ENCODE measurements around the gene TEAD1.

DNA sequence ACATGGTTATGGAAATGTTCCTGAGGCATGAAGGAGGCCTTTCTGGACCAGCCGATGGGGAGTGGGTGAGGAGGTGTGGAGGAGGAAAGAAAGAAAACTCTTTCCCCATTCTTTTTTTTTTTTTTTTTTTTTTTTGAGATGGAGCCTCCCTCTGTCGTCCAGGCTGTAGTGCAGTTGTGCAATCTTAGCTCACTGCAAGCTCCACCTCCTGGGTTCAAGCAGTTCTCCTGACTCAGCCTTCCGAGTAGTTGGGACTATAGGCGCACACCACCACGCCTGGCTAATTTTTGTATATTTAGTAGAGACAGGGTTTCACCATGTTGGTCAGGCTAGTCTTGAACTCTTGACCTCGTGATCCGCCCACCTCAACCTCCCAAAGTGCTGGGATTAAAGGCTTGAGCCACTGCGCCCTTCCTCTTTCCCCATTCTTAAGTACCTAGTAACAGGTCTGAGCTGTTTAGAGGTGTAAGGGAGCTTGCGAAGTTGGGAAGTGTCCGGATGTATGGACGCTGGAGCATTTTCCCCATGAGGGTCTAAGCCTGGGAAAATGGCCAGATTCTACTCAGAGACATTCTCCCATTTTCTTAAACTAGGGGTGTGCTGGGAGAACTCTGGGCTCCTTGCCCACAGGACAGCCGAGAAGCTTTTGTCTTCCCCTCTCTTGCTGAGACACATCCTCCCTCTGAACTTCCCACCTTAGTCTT, 135.8 kb downstream of the TEAD1 start:
- TF ChIP-seq EZH2phosphoT487 (IDR thresholded peaks at IDR 0.05; ENCODE audit: unreplicated experiment) (no peak), EZH2 (IDR thresholded peaks at IDR 0.05; ENCODE audit: low read depth, unreplicated experiment) (no peak), CREB1 (CRISPR knock-in tag; IDR thresholded peaks at IDR 0.05; ENCODE audit: low read depth) (no peak), POLR2AphosphoS5 (IDR thresholded peaks at IDR 0.05; ENCODE audit: low read depth) (no peak), ZNF331 (CRISPR knock-in tag; IDR thresholded peaks at IDR 0.05; ENCODE audit: low read depth) (no peak), NANOG (IDR thresholded peaks at IDR 0.05; ENCODE audit: borderline replicate concordance) (no peak), JUNB (IDR thresholded peaks at IDR 0.05; ENCODE audit: unreplicated experiment) (no peak), STAT1 (IDR thresholded peaks at IDR 0.05; ENCODE audit: unreplicated experiment) (no peak), ZNF114 (CRISPR knock-in tag; IDR thresholded peaks at IDR 0.05) (no peak)
- TF ChIP-seq, protein P1, sequence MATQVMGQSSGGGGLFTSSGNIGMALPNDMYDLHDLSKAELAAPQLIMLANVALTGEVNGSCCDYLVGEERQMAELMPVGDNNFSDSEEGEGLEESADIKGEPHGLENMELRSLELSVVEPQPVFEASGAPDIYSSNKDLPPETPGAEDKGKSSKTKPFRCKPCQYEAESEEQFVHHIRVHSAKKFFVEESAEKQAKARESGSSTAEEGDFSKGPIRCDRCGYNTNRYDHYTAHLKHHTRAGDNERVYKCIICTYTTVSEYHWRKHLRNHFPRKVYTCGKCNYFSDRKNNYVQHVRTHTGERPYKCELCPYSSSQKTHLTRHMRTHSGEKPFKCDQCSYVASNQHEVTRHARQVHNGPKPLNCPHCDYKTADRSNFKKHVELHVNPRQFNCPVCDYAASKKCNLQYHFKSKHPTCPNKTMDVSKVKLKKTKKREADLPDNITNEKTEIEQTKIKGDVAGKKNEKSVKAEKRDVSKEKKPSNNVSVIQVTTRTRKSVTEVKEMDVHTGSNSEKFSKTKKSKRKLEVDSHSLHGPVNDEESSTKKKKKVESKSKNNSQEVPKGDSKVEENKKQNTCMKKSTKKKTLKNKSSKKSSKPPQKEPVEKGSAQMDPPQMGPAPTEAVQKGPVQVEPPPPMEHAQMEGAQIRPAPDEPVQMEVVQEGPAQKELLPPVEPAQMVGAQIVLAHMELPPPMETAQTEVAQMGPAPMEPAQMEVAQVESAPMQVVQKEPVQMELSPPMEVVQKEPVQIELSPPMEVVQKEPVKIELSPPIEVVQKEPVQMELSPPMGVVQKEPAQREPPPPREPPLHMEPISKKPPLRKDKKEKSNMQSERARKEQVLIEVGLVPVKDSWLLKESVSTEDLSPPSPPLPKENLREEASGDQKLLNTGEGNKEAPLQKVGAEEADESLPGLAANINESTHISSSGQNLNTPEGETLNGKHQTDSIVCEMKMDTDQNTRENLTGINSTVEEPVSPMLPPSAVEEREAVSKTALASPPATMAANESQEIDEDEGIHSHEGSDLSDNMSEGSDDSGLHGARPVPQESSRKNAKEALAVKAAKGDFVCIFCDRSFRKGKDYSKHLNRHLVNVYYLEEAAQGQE (IDR thresholded peaks at IDR 0.05; ENCODE audit: unreplicated experiment): no peak
- TF ChIP-seq, protein P2, sequence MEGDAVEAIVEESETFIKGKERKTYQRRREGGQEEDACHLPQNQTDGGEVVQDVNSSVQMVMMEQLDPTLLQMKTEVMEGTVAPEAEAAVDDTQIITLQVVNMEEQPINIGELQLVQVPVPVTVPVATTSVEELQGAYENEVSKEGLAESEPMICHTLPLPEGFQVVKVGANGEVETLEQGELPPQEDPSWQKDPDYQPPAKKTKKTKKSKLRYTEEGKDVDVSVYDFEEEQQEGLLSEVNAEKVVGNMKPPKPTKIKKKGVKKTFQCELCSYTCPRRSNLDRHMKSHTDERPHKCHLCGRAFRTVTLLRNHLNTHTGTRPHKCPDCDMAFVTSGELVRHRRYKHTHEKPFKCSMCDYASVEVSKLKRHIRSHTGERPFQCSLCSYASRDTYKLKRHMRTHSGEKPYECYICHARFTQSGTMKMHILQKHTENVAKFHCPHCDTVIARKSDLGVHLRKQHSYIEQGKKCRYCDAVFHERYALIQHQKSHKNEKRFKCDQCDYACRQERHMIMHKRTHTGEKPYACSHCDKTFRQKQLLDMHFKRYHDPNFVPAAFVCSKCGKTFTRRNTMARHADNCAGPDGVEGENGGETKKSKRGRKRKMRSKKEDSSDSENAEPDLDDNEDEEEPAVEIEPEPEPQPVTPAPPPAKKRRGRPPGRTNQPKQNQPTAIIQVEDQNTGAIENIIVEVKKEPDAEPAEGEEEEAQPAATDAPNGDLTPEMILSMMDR (conservative IDR thresholded peaks at IDR 0.05; ENCODE audit: low read depth in 2 of 2): no peak
- TF ChIP-seq, protein P3, sequence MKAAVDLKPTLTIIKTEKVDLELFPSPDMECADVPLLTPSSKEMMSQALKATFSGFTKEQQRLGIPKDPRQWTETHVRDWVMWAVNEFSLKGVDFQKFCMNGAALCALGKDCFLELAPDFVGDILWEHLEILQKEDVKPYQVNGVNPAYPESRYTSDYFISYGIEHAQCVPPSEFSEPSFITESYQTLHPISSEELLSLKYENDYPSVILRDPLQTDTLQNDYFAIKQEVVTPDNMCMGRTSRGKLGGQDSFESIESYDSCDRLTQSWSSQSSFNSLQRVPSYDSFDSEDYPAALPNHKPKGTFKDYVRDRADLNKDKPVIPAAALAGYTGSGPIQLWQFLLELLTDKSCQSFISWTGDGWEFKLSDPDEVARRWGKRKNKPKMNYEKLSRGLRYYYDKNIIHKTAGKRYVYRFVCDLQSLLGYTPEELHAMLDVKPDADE (IDR thresholded peaks at IDR 0.05): no peak
- TF ChIP-seq, protein P4, sequence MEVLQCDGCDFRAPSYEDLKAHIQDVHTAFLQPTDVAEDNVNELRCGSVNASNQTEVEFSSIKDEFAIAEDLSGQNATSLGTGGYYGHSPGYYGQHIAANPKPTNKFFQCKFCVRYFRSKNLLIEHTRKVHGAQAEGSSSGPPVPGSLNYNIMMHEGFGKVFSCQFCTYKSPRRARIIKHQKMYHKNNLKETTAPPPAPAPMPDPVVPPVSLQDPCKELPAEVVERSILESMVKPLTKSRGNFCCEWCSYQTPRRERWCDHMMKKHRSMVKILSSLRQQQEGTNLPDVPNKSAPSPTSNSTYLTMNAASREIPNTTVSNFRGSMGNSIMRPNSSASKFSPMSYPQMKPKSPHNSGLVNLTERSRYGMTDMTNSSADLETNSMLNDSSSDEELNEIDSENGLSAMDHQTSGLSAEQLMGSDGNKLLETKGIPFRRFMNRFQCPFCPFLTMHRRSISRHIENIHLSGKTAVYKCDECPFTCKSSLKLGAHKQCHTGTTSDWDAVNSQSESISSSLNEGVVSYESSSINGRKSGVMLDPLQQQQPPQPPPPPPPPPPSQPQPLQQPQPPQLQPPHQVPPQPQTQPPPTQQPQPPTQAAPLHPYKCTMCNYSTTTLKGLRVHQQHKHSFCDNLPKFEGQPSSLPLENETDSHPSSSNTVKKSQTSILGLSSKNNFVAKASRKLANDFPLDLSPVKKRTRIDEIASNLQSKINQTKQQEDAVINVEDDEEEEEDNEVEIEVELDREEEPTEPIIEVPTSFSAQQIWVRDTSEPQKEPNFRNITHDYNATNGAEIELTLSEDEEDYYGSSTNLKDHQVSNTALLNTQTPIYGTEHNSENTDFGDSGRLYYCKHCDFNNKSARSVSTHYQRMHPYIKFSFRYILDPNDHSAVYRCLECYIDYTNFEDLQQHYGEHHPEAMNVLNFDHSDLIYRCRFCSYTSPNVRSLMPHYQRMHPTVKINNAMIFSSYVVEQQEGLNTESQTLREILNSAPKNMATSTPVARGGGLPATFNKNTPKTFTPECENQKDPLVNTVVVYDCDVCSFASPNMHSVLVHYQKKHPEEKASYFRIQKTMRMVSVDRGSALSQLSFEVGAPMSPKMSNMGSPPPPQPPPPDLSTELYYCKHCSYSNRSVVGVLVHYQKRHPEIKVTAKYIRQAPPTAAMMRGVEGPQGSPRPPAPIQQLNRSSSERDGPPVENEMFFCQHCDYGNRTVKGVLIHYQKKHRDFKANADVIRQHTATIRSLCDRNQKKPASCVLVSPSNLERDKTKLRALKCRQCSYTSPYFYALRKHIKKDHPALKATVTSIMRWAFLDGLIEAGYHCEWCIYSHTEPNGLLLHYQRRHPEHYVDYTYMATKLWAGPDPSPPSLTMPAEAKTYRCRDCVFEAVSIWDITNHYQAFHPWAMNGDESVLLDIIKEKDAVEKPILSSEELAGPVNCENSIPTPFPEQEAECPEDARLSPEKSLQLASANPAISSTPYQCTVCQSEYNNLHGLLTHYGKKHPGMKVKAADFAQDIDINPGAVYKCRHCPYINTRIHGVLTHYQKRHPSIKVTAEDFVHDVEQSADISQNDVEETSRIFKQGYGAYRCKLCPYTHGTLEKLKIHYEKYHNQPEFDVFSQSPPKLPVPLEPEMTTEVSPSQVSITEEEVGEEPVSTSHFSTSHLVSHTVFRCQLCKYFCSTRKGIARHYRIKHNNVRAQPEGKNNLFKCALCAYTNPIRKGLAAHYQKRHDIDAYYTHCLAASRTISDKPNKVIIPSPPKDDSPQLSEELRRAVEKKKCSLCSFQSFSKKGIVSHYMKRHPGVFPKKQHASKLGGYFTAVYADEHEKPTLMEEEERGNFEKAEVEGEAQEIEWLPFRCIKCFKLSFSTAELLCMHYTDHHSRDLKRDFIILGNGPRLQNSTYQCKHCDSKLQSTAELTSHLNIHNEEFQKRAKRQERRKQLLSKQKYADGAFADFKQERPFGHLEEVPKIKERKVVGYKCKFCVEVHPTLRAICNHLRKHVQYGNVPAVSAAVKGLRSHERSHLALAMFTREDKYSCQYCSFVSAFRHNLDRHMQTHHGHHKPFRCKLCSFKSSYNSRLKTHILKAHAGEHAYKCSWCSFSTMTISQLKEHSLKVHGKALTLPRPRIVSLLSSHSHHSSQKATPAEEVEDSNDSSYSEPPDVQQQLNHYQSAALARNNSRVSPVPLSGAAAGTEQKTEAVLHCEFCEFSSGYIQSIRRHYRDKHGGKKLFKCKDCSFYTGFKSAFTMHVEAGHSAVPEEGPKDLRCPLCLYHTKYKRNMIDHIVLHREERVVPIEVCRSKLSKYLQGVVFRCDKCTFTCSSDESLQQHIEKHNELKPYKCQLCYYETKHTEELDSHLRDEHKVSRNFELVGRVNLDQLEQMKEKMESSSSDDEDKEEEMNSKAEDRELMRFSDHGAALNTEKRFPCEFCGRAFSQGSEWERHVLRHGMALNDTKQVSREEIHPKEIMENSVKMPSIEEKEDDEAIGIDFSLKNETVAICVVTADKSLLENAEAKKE (CRISPR knock-in tag; IDR thresholded peaks at IDR 0.05): no peak
